ENCODE measurements around the gene SSPN. TPM values are rescaled to one million over a fixed set of nuclear protein-coding genes. Genes with fewer than 3 reads are reported as not detected.

Gene SSPN
- total RNA-seq, 1 experiment from 2014 or later = 10.4 TPM

DNA sequence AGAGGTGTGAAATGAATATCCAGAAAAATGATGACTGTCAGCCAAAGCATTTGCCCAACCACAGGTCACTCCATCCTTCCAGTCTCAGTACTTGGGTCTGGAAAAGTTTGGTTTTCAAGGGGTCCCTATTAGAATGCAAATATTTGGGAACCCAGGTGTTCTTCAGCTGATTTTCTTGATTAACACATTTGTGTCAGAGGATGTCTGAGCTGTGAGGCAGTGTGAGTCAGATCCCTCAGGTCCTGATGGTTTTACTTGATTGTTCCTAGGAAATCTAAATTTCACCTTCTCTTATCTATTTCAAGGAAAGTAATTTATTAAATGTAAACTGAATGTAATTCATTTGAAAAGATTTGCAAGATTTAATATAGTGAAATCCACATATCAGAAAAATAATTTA is 71.5 kb downstream of the SSPN start:
- intact Hi-C loops (cut with micrococcal nuclease; ENCODE audit: unreplicated experiment) = no loop called here
- H3K27me3 ChIP-seq (ENCODE audit: insufficient read depth, low read depth) = no peaks in the 10 kb centered on the region
- POLR2A ChIA-PET (ENCODE audit: unreplicated experiment) = no interaction called here
- H3K27ac ChIP-seq = no peak overlapping the region
- TF ChIP-seq, protein P1, sequence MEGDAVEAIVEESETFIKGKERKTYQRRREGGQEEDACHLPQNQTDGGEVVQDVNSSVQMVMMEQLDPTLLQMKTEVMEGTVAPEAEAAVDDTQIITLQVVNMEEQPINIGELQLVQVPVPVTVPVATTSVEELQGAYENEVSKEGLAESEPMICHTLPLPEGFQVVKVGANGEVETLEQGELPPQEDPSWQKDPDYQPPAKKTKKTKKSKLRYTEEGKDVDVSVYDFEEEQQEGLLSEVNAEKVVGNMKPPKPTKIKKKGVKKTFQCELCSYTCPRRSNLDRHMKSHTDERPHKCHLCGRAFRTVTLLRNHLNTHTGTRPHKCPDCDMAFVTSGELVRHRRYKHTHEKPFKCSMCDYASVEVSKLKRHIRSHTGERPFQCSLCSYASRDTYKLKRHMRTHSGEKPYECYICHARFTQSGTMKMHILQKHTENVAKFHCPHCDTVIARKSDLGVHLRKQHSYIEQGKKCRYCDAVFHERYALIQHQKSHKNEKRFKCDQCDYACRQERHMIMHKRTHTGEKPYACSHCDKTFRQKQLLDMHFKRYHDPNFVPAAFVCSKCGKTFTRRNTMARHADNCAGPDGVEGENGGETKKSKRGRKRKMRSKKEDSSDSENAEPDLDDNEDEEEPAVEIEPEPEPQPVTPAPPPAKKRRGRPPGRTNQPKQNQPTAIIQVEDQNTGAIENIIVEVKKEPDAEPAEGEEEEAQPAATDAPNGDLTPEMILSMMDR (conservative IDR thresholded peaks at IDR 0.05) = no peak
- no peak for TF ChIP-seq EZH2 (IDR thresholded peaks at IDR 0.05; ENCODE audit: low read depth)
- peaks cover 40% of the 10 kb centered on the region for H3K4me1 ChIP-seq (replicated peaks; ENCODE audit: insufficient read depth)
- peaks cover 7% of the 10 kb centered on the region; the same call in 1 of the 2 replicates for H3K9me3 ChIP-seq (ENCODE audit: insufficient read depth, low read depth)
- H3K9me2 ChIP-seq (ENCODE audit: insufficient read depth) = no peaks in the 10 kb centered on the region
- no peaks in the 10 kb centered on the region for H3K79me2 ChIP-seq (ENCODE audit: low read depth)
- no peaks in the 10 kb centered on the region for H4K20me1 ChIP-seq (ENCODE audit: insufficient read depth)
- DNase-seq = no peak
- H3F3A ChIP-seq (ENCODE audit: insufficient read depth, low read depth) = peaks cover 22% of the 10 kb centered on the region
- no peak overlapping the region for H2AFZ ChIP-seq
- H3K4me2 ChIP-seq = no peak overlapping the region
- no TSS peak for BruUV-seq (replicated peaks)
- CTCF ChIA-PET = no interaction called here
- no peaks in the 10 kb centered on the region for H3K36me3 ChIP-seq (ENCODE audit: low read depth)
- H3K4me3 ChIP-seq = no peak overlapping the region

DNA sequence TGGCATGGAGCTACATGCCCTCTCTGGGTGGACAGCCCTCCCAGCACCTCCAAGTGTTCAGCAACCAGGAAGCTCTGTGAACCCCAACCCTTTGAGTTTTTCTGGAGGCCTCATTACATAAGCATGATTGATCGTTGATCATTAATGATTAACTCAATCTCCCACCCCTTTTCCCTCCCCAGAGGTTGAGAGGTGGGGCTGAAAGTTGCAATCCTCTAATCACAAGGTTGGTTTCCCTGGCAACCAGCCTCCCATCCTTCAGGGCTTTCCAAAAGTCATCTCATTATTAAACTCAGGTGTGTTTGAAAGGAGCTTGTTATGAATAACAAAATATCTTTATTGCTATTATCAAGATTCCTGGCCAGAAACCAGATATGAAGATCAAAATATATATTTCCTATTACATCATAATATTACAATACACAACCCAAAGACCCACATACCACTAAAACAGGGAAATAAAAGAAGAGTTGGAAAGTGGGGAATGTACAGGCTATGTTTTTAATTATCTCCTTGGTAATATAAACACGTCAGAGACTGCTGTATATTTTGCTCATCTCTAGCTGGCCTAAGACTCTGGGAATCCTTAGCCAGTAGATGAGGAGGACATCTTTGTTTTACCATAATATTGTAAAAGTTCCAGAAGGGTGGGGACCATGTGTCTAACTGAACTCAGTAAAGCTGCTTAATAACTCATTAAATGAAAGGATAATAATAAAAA is 73.6 kb downstream of the SSPN start:
- Histone ChIP-seq H3F3A (ENCODE audit: insufficient read depth, low read depth) (peaks cover 29% of the 10 kb centered on the region), H3K36me3 (ENCODE audit: low read depth) (no peaks in the 10 kb centered on the region), H3K4me3 (no peak overlapping the region), H4K20me1 (ENCODE audit: insufficient read depth) (no peaks in the 10 kb centered on the region), H3K9me2 (ENCODE audit: insufficient read depth) (no peaks in the 10 kb centered on the region), H3K27ac (no peak overlapping the region), H3K4me1 (replicated peaks; ENCODE audit: insufficient read depth) (peaks cover 61% of the 10 kb centered on the region), H3K27me3 (ENCODE audit: insufficient read depth, low read depth) (no peaks in the 10 kb centered on the region), H3K79me2 (ENCODE audit: low read depth) (no peaks in the 10 kb centered on the region), H3K9me3 (ENCODE audit: insufficient read depth, low read depth) (peaks cover 2% of the 10 kb centered on the region; the same call in 1 of the 2 replicates), H3K4me2 (no peak overlapping the region), H2AFZ (no peak overlapping the region)
- TF ChIP-seq EZH2 (IDR thresholded peaks at IDR 0.05; ENCODE audit: low read depth) = no peak
- TF ChIP-seq, protein P1 (conservative IDR thresholded peaks at IDR 0.05) = no peak
- intact Hi-C loops (cut with micrococcal nuclease; ENCODE audit: unreplicated experiment) = no loop called here
- no peak for DNase-seq
- POLR2A ChIA-PET (ENCODE audit: unreplicated experiment) = interaction anchor here (0.6 to 0.7 kb wide), 2 partner anchors 23 to 116 kb away, joined by 4 read pairs; no protein-coding TSS in a partner anchor
- CTCF ChIA-PET = no interaction called here
- no TSS peak for BruUV-seq (replicated peaks)

DNA sequence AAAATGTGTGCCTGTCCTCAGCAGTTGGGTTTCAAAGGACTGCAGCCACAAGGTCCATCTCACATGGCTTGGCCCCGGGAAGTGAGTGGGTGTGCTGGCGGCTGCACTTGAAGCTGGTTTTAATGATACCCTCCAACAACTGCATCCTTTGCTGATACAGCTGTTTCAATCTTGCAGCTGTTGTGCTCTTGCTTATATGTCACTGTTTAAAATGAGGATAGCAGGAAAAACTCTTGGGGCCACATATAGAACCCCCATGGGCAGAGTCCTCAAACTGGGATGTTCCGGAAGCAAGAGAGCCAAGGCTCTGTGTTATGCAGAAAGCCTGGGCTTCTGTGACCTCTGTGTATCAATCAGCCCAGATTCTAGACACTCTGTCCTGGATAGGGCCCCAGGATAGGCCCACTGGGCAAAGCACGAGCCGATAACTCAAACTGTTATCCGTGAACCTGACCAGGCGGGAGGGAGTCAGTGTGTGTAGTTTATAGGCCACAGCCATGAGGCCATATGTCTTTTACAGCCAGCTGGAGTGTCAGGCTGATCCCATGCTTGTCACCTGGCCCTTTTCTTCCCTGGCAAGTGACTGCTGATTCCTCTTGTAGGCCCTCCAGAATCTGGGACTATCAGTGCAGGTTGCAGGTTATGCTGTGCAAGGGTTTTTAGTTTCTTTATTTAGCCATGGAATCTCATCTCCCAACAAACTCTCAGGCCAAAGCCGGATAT is 74.3 kb downstream of the SSPN start:
- BruUV-seq (replicated peaks) = no TSS peak
- H3K4me3 ChIP-seq = no peak overlapping the region
- intact Hi-C loops (cut with micrococcal nuclease; ENCODE audit: unreplicated experiment) = loop anchor here (10.0 kb wide), 1 partner anchor 565 kb away; the partner anchor contains the start of gene ITPR2
- H3K36me3 ChIP-seq (ENCODE audit: low read depth) = no peaks in the 10 kb centered on the region
- H3K9me3 ChIP-seq (ENCODE audit: insufficient read depth, low read depth) = no peaks in the 10 kb centered on the region; the same call in 1 of the 2 replicates
- no peaks in the 10 kb centered on the region for H3K9me2 ChIP-seq (ENCODE audit: insufficient read depth)
- DNase-seq = no peak
- H3K27ac ChIP-seq = no peak overlapping the region
- peaks cover 66% of the 10 kb centered on the region for H3K4me1 ChIP-seq (replicated peaks; ENCODE audit: insufficient read depth)
- H3K79me2 ChIP-seq (ENCODE audit: low read depth) = no peaks in the 10 kb centered on the region
- peaks cover 31% of the 10 kb centered on the region for H3F3A ChIP-seq (ENCODE audit: insufficient read depth, low read depth)
- H3K27me3 ChIP-seq (ENCODE audit: insufficient read depth, low read depth) = no peaks in the 10 kb centered on the region
- TF ChIP-seq, protein P1 (conservative IDR thresholded peaks at IDR 0.05) = no peak
- TF ChIP-seq EZH2 (IDR thresholded peaks at IDR 0.05; ENCODE audit: low read depth) = no peak
- POLR2A ChIA-PET (ENCODE audit: unreplicated experiment) = interaction anchor here (0.6 kb wide), 1 partner anchor 117 kb away, joined by 4 read pairs; no protein-coding TSS in a partner anchor
- no peak overlapping the region for H2AFZ ChIP-seq
- H3K4me2 ChIP-seq = no peak overlapping the region
- no peaks in the 10 kb centered on the region for H4K20me1 ChIP-seq (ENCODE audit: insufficient read depth)
- CTCF ChIA-PET = no interaction called here

All from PC-9 (cell line).